Liver (tissue), 2 donors: Measurements from ENCODE around the gene ZNF605.

ENCODE experiments used
- ATF3 ChIP-seq: IDR thresholded peaks from 2 replicates; pipeline ENCODE4 v1.6.1; 2016; ENCODE audit warnings: antibody characterized with exemption
- GABPA ChIP-seq, 2 donors: IDR thresholded peaks in 1 of 2; conservative IDR thresholded peaks in 1 of 2; 2 replicates each; pipeline ENCODE4 v1.6.1; 2016; ENCODE audit warnings: antibody characterized with exemption in 2 of 2, mild to moderate bottlenecking in 1 of 2, moderate library complexity in 1 of 2
- donor health status: healthy.

- TF ChIP-seq GABPA (IDR thresholded peaks at IDR 0.05 in 1 of 2, conservative IDR thresholded peaks at IDR 0.05 in 1 of 2) (no peak), ATF3 (no peak)
These were observed 42.6 kb upstream of the ZNF605 start for GRCh38 chr12:132998741-132999140.
